ENCODE data around the gene SYT1.

GRCh38 chr12:79083181-79083580, 218.6 kb downstream of the SYT1 start:
- TF ChIP-seq TAF1 (IDR thresholded peaks at IDR 0.05; ENCODE audit: borderline replicate concordance, low read depth, low read length): no peak
- no peak for TF ChIP-seq POLR2A (IDR thresholded peaks at IDR 0.05; ENCODE audit: low read depth, low read length)

Data from GM12892 (cell line).